SJSA1 (cell line): ENCODE measurements around the gene NDUFS1. TPM values are rescaled to one million over a fixed set of nuclear protein-coding genes. Genes with fewer than 3 reads are reported as not detected.
"Not testable (repeated sequence)": the region's sequence is repeated elsewhere in the genome, so short reads cannot be mapped to it uniquely, and the experiment has no call there.

Experiments
- DNase-seq, 2 experiments: peaks; one replicate each; pipeline ENCODE4 v3.0.0-alpha.2; 2015 to 2020; ENCODE audit warnings: low spot score in 2 of 2, low read depth in 1 of 2
- H3K27ac ChIP-seq: fragments of 250-450 bp; sonication (Bioruptor Pico); 2 replicates; pipeline ENCODE4 v1.5.1; 2020; ENCODE audit warnings: mild to moderate bottlenecking, moderate library complexity
- H3K27me3 ChIP-seq: fragments of 250-450 bp; sonication (Bioruptor Pico); replicated peaks from 2 replicates; pipeline ENCODE4 v1.5.1; 2020; ENCODE audit warnings: mild to moderate bottlenecking, moderate library complexity
- H3K36me3 ChIP-seq: fragments of 250-450 bp; sonication (Bioruptor Pico); 2 replicates; pipeline ENCODE4 v1.5.1; 2020; ENCODE audit warnings: mild to moderate bottlenecking
- H3K4me1 ChIP-seq: fragments of 250-450 bp; sonication (Bioruptor Pico); replicated peaks from 2 replicates; pipeline ENCODE4 v1.6.1; 2021; ENCODE audit warnings: mild to moderate bottlenecking
- H3K4me3 ChIP-seq: fragments of 250-450 bp; sonication (Bioruptor Pico); 2 replicates; pipeline ENCODE4 v1.5.1; 2020; ENCODE audit warnings: mild to moderate bottlenecking
- H3K9me3 ChIP-seq: fragments of 250-450 bp; sonication (Bioruptor Pico); replicated peaks from 2 replicates; pipeline ENCODE4 v1.5.1; 2020; ENCODE audit warnings: mild to moderate bottlenecking
- total RNA-seq: library from RNA; depleted of rRNA; stranded (reverse); fragments of >200 nt; shearing (Covaris generic); gene quantifications from 2 replicates; pipeline ENCODE4 v1.2.3, GENCODE V29; 2014

The NDUFS1 gene
- total RNA-seq, 1 experiment from 2014 or later = 162 TPM

- H3K9me3 ChIP-seq = no peaks in the 10 kb centered on the region
- no peak for DNase-seq
- no peaks in the 10 kb centered on the region for H3K27me3 ChIP-seq
- H3K4me3 ChIP-seq = no peak overlapping the region
- H3K36me3 ChIP-seq = peaks cover 47% of the 10 kb centered on the region
- H3K4me1 ChIP-seq = peaks cover 13% of the 10 kb centered on the region
- no peak overlapping the region for H3K27ac ChIP-seq
Observed at GRCh38 chr2:206154197-206154596, 5.0 kb downstream of the NDUFS1 start.

- no peak for DNase-seq
- Histone ChIP-seq H3K36me3 (peaks cover 76% of the 10 kb centered on the region), H3K9me3 (no peaks in the 10 kb centered on the region), H3K4me3 (no peak overlapping the region), H3K4me1 (no peaks in the 10 kb centered on the region), H3K27ac (no peak overlapping the region), H3K27me3 (no peaks in the 10 kb centered on the region)
Observed at GRCh38 chr2:206150631-206151030, 8.6 kb downstream of the NDUFS1 start.

- no peak overlapping the region for H3K4me3 ChIP-seq
- DNase-seq = no peak
- no peaks in the 10 kb centered on the region for H3K9me3 ChIP-seq
- H3K27me3 ChIP-seq = no peaks in the 10 kb centered on the region
- peaks cover 77% of the 10 kb centered on the region for H3K36me3 ChIP-seq
- no peaks in the 10 kb centered on the region for H3K4me1 ChIP-seq
- H3K27ac ChIP-seq = no peak overlapping the region
Observed at GRCh38 chr2:206150168-206150567, 9.1 kb downstream of the NDUFS1 start.

- Histone ChIP-seq H3K36me3 (peaks cover 85% of the 10 kb centered on the region), H3K27ac (no peak overlapping the region), H3K4me1 (no peaks in the 10 kb centered on the region), H3K4me3 (no peak overlapping the region), H3K27me3 (no peaks in the 10 kb centered on the region), H3K9me3 (no peaks in the 10 kb centered on the region)
- DNase-seq = no peak
Observed at GRCh38 chr2:206149330-206149729, 9.9 kb downstream of the NDUFS1 start.

- Histone ChIP-seq H3K36me3 (peaks cover 92% of the 10 kb centered on the region), H3K4me3 (no peak overlapping the region), H3K27me3 (no peaks in the 10 kb centered on the region), H3K9me3 (no peaks in the 10 kb centered on the region), H3K27ac (no peak overlapping the region), H3K4me1 (no peaks in the 10 kb centered on the region)
- DNase-seq = no peak
Observed at GRCh38 chr2:206145665-206146064, 13.6 kb downstream of the NDUFS1 start.

GRCh38 chr2:206144383-206144782 lies 14.9 kb downstream of the NDUFS1 start:
- peaks cover 93% of the 10 kb centered on the region for H3K36me3 ChIP-seq
- no peak for DNase-seq
- no peaks in the 10 kb centered on the region for H3K27me3 ChIP-seq
- no peak overlapping the region for H3K4me3 ChIP-seq
- H3K4me1 ChIP-seq = no peaks in the 10 kb centered on the region
- H3K9me3 ChIP-seq = no peaks in the 10 kb centered on the region
- no peak overlapping the region for H3K27ac ChIP-seq

- Histone ChIP-seq H3K4me1 (no peaks in the 10 kb centered on the region), H3K4me3 (no peak overlapping the region), H3K9me3 (no peaks in the 10 kb centered on the region), H3K27ac (no peak overlapping the region), H3K36me3 (peaks cover 91% of the 10 kb centered on the region), H3K27me3 (no peaks in the 10 kb centered on the region)
- DNase-seq = no peak
Observed at GRCh38 chr2:206143451-206143850, 15.8 kb downstream of the NDUFS1 start.

- no peaks in the 10 kb centered on the region for H3K27me3 ChIP-seq
- H3K4me3 ChIP-seq = no peak overlapping the region
- no peaks in the 10 kb centered on the region for H3K9me3 ChIP-seq
- H3K27ac ChIP-seq = no peak overlapping the region
- DNase-seq = no peak
- H3K4me1 ChIP-seq = no peaks in the 10 kb centered on the region
- peaks cover 88% of the 10 kb centered on the region for H3K36me3 ChIP-seq
Observed at GRCh38 chr2:206127656-206128055, 31.6 kb downstream of the NDUFS1 start.

- Histone ChIP-seq H3K4me3 (no peak overlapping the region), H3K27me3 (no peaks in the 10 kb centered on the region), H3K4me1 (no peaks in the 10 kb centered on the region), H3K36me3 (peaks cover 90% of the 10 kb centered on the region), H3K9me3 (no peaks in the 10 kb centered on the region), H3K27ac (no peak overlapping the region)
- no peak for DNase-seq
Observed at GRCh38 chr2:206125901-206126300, 33.3 kb downstream of the NDUFS1 start.

GRCh38 chr2:206122569-206122968 lies 36.7 kb downstream of the NDUFS1 start:
- H3K4me1 ChIP-seq, H3K9me3 ChIP-seq, H3K27ac ChIP-seq, H3K4me3 ChIP-seq, DNase-seq, H3K27me3 ChIP-seq: not testable (repeated sequence)
- H3K36me3 ChIP-seq = peaks cover 72% of the 10 kb centered on the region

GRCh38 chr2:206116278-206116677 lies 43.0 kb downstream of the NDUFS1 start:
- H3K27me3 ChIP-seq = no peaks in the 10 kb centered on the region
- H3K9me3 ChIP-seq = no peaks in the 10 kb centered on the region
- no peak for DNase-seq
- H3K36me3 ChIP-seq = peaks cover 24% of the 10 kb centered on the region
- no peak overlapping the region for H3K27ac ChIP-seq
- no peak overlapping the region for H3K4me3 ChIP-seq
- no peaks in the 10 kb centered on the region for H3K4me1 ChIP-seq

GRCh38 chr2:206115026-206115578 lies 44.1 kb downstream of the NDUFS1 start:
- no peak overlapping the region for H3K4me3 ChIP-seq
- no peaks in the 10 kb centered on the region for H3K4me1 ChIP-seq
- no peak for DNase-seq
- H3K9me3 ChIP-seq = no peaks in the 10 kb centered on the region
- no peaks in the 10 kb centered on the region for H3K27me3 ChIP-seq
- H3K36me3 ChIP-seq = peaks cover 12% of the 10 kb centered on the region
- H3K27ac ChIP-seq = no peak overlapping the region

GRCh38 chr2:206112846-206113547 lies 46.2 kb downstream of the NDUFS1 start:
- no peak overlapping the region for H3K27ac ChIP-seq
- no peak for DNase-seq

GRCh38 chr2:206112108-206112507 lies 47.1 kb downstream of the NDUFS1 start:
- no peak for DNase-seq
- H3K9me3 ChIP-seq = no peaks in the 10 kb centered on the region
- no peaks in the 10 kb centered on the region for H3K27me3 ChIP-seq
- no peak overlapping the region for H3K27ac ChIP-seq
- H3K4me3 ChIP-seq = no peak overlapping the region
- H3K36me3 ChIP-seq = peaks cover 7% of the 10 kb centered on the region; the same call in 1 of the 2 replicates
- H3K4me1 ChIP-seq = no peaks in the 10 kb centered on the region

More at GRCh38 chr2:206112846-206113547, 46.2 kb downstream of the NDUFS1 start:
- no peaks in the 10 kb centered on the region for H3K9me3 ChIP-seq
- H3K4me3 ChIP-seq = no peak overlapping the region
- H3K4me1 ChIP-seq = no peaks in the 10 kb centered on the region
- peaks cover 7% of the 10 kb centered on the region; the same call in 1 of the 2 replicates for H3K36me3 ChIP-seq
- no peaks in the 10 kb centered on the region for H3K27me3 ChIP-seq
